Daoy (cell line): ENCODE results near the gene OR4D2. TPM values are rescaled to one million over a fixed set of nuclear protein-coding genes. Genes with fewer than 3 reads are reported as not detected.
"Not testable (repeated sequence)": the region's sequence is repeated elsewhere in the genome, so short reads cannot be mapped to it uniquely, and the experiment has no call there.

Experiments used
- DNase-seq: peaks from one replicate; pipeline ENCODE4 v3.0.0-alpha.2; 2015; ENCODE audit warnings: low read depth
- total RNA-seq: library from RNA; depleted of rRNA; stranded (reverse); fragments of >200 nt; shearing (Covaris generic); gene quantifications from 2 replicates; pipeline ENCODE4 v1.2.3, GENCODE V29; 2014; rRNA removed

Gene OR4D2
- total RNA-seq: not detected in 2 replicates

DNA sequence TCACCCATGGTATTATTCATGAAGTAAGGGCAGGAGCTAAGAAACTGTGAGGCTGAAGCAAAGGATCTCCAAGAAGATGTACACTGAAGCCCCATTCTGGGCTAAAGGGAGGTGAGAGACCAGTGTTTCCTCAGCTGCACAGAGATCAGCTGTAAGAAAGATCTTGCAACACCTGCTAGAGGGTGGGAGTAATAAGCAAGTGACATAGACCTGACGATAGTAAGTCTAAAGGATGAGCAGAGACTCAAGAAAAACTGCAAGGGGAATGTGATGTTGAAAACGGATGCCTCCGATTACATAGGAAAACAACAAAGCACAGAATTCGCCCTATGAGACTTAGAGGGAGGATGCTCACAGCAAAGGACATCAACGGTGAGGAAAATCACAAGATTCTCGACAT is at the start of gene OR4D2:
OR4D2 (plus strand) TSS at position 301 of the 400 bp plus-strand sequence. CDS start 2,674 bp downstream, outside the sequence.
- no peak for DNase-seq

DNA sequence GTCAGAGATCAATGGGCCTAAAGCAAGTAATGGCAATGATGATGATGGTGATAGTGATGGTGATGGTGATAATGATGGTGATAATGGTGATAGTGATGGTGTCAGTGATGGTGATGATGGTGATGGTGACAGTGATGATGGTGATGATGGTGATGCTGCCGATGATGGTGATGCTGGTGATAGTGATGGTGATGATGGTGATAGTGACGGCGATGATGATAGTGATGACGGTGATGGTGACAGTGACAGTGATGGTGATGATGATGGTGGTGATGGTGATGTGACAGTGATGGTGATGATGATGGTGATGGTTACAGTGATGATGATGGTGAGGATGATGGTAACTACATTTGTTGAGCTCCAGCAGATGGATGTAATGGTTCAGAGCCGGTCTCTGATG is 49.4 kb upstream of the OR4D2 start:
- DNase-seq: no peak

DNA sequence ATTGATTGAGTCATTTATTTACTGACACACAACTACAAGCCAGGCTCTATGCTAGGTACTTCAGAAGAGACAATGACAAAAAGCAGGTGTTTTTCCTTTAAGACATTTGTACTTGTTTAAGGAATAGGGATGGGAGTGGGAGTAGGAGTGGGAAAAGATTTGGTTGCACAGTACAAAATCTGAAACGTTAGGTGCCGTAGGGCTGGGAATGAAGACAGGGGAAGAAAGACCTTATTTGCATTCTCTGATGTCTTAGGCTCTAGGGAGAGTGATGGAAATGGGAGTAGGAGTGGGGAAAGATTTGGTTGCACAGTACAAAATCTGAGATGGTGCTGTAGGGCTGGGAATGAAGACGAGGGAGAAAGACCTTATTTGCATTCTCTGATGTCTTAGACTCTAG is 47.3 kb upstream of the OR4D2 start:
- DNase-seq: no peak

- DNase-seq: peak; percentile 39
Observed at GRCh38 chr17:58120195-58120822, 46.5 kb upstream of the OR4D2 start.

DNA sequence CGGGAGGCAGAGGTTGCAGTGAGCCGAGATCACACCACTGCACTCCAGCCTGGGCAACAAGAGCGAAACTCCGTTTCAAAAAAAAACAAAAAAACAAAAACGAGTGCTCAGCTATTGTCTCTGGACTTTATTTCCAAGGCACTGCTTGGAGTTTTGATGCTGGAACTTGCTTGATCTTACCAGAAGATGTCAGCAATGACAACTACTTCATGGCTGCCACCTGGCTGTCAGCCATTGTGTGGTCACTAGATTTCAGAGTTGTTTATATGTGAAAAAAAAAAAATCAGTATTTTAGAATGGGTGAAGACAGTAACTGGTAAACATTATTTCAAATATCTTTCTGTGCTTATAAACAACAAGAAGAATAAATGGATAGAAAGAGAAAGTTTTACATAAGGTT is 44.9 kb upstream of the OR4D2 start:
- peak; percentile 38 for DNase-seq

- DNase-seq: no peak
Observed at GRCh38 chr17:58127846-58128245, 38.9 kb upstream of the OR4D2 start.

GRCh38 chr17:58132697-58133096 is 34.1 kb upstream of the OR4D2 start:
- not testable (repeated sequence) for DNase-seq

- DNase-seq: peak; percentile 9
Observed at GRCh38 chr17:58136669-58137279, 30.0 kb upstream of the OR4D2 start.

- DNase-seq: no peak
Observed at GRCh38 chr17:58141505-58141904, 25.3 kb upstream of the OR4D2 start.

- DNase-seq: not testable (repeated sequence)
Observed at GRCh38 chr17:58143335-58143734, 23.4 kb upstream of the OR4D2 start.

DNA sequence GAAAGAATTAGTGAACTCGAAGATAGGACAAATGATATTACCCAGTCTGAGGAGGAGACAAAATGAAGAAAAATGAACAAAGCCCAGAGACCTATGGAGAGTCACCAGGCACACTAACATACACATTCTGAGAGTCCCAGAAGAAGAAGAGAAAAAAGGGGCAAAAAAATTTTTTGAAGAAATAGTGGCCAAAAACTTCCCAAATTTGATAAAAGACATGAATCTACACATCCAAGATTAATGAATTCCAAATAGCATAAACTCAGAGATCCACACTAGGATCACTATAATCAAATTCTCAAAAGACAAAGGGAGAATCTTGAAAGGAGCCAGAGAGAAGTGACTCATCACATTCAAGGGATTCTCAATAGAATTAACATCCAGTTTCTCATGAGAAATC is 22.0 kb upstream of the OR4D2 start:
- no peak for DNase-seq

DNA sequence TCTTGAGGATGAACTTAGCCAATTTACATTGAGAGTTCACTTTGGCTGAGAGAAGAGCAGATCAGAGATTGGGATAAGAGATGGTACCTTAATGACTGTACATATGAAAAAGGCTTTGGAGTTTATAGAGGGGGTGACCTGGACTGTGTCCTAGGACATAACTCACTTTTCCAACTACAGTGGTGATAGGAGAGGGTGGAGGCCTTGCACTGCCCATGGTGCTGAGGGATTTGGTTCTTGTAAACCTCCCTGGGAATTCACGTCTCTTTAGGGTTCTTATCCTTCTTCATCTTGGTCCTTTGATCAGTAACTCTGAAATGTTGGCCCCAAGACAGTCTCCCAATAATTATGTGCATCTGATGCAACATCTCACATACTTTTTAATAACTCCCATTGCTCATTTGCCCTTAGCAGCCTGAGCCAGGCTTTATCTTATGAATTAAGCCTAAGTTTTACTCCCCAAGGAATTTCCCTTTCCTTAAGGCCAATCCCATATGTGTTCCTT is 18.8 kb upstream of the OR4D2 start, which contains the start of gene OR4D1:
OR4D1 (plus strand) TSS at position 455 of the 505 bp plus-strand sequence. CDS start 6,770 bp downstream, outside the sequence.
- DNase-seq: no peak

- DNase-seq: no peak
Observed at GRCh38 chr17:58148609-58149008, 18.2 kb upstream of the OR4D2 start.

GRCh38 chr17:58150394-58150793 is 16.4 kb upstream of the OR4D2 start:
- DNase-seq: no peak

- DNase-seq: no peak
Observed at GRCh38 chr17:58153046-58153445, 13.7 kb upstream of the OR4D2 start.

DNA sequence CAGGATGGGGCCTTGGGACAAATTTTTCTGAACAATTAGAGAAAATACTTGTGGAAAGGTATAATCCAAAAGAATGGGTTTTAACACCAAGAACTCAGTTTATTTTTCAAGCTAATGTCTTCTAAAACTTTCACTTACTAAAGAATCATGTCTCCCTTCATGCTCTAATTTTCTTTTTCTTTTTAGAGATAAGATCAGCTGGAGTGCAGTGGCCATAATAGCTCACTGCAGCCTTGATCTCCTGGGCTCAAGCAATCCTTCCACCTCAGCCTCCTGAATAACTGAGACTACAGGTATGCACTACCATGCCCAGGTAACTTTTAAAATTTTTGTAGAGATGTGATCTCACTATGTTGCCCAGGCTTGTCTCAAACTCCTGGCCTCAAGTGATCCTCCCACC is 13.1 kb upstream of the OR4D2 start:
- DNase-seq: no peak

- peak; percentile 43 for DNase-seq
Observed at GRCh38 chr17:58156839-58157803, 9.7 kb upstream of the OR4D2 start.

DNA sequence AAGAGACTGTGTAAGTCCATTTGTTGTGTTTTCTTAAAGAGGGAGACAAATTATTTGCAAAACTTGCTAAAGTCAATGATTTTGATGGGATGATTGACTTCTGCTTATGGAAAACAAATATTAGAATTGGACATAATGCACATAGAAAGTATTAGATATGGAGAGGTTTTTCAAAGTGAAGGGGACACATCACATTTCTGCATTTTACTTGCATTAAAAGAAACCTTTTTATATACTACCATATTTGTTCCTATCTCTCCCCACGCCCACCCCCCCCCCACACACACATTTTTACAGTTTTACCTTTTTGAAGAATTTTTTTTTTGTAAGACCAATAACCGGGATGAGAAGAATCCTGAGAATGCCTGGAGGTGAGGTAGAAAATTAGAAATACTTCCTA is 8.6 kb upstream of the OR4D2 start:
- DNase-seq: no peak

DNA sequence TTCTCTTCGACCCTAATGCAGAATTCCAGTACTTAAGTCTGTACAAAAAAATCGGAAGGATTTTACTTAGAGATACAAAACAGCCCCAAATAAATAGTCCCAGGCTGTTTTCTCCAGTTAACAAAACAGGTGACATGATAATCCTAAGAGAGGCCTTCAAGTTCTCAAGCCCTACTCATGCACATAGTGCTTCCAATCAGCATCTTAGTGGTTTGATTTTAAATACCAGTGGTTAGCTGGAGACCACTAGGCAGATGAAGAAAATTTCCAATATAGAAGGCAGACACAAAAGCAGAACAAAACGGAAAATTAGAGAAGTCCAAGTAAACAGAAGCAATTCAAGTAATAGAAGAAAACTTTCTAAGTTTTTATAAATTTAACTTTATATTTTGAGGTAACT is 5.2 kb upstream of the OR4D2 start:
- no peak for DNase-seq

- no peak for DNase-seq
Observed at GRCh38 chr17:58165981-58166380, 801 bp upstream of the OR4D2 start.

GRCh38 chr17:58170622-58171021 is 3.8 kb downstream of the OR4D2 start:
- no peak for DNase-seq
